CD14-positive monocyte (primary cell): ENCODE results near the gene PRKAR1B. TPM values are rescaled to one million over a fixed set of nuclear protein-coding genes. Genes with fewer than 3 reads are reported as not detected.

ENCODE experiments used
- DNase-seq, 3 donors: peaks; one replicate each; pipeline ENCODE4 v3.0.0-alpha.2; 2011 to 2022
- H2AFZ ChIP-seq: 2 replicates; pipeline ENCODE4 v1.6.0; 2012; ENCODE audit warnings: mild to moderate bottlenecking, low read depth, low read length, inconsistent platforms; ENCODE audit not compliant: insufficient read depth, poor library complexity, severe bottlenecking
- H3K27ac ChIP-seq, 2 donors: 1 replicate in 1 of 2; 2 replicates in 1 of 2; pipeline ENCODE4 v1.5.1; 2012 to 2013; ENCODE audit warnings: low read length in 2 of 2, control low read depth in 1 of 2, inconsistent platforms in 1 of 2, low read depth in 1 of 2, mild to moderate bottlenecking in 1 of 2
- H3K27me3 ChIP-seq, 2 donors: one replicate each; pipeline versions ENCODE4 v1.6.0 to v1.6.1; 2011 to 2013; ENCODE audit warnings: low read length in 2 of 2; ENCODE audit not compliant: control insufficient read depth in 2 of 2, insufficient read depth in 2 of 2
- H3K36me3 ChIP-seq, 2 donors: replicated peaks in 1 of 2; 1 replicate in 1 of 2; 2 replicates in 1 of 2; pipeline versions ENCODE4 v1.5.1 to v1.6.1; 2012 to 2013; ENCODE audit warnings: low read length in 2 of 2, control low read depth in 1 of 2, inconsistent platforms in 1 of 2, mild to moderate bottlenecking in 1 of 2; ENCODE audit not compliant: insufficient read depth in 2 of 2, control insufficient read depth in 1 of 2
- H3K4me1 ChIP-seq, 2 donors: 1 replicate in 1 of 2; 2 replicates in 1 of 2; pipeline versions ENCODE4 v1.5.1 to v1.6.1; 2012 to 2013; ENCODE audit warnings: low read length in 2 of 2, control low read depth in 1 of 2, inconsistent platforms in 1 of 2, mild to moderate bottlenecking in 1 of 2, moderate library complexity in 1 of 2; ENCODE audit not compliant: insufficient read depth in 2 of 2, control insufficient read depth in 1 of 2
- H3K4me2 ChIP-seq: replicated peaks from 2 replicates; pipeline ENCODE3; 2012; ENCODE audit warnings: low read length, moderate library complexity, mild to moderate bottlenecking; ENCODE audit not compliant: poor library complexity, severe bottlenecking; ENCODE audit errors: extremely low read depth
- H3K4me3 ChIP-seq, 3 experiments: fragments of 200-600 bp in 1 of 3; sonication (generic) in 1 of 3; replicated peaks in 1 of 3; 1 replicate in 2 of 3; 2 replicates in 1 of 3; pipeline ENCODE4 v1.5.1; 2011 to 2013; ENCODE audit warnings: low read length in 3 of 3, mild to moderate bottlenecking in 3 of 3, control low read depth in 2 of 3, low read depth in 2 of 3, inconsistent platforms in 1 of 3, moderate library complexity in 1 of 3
- H3K79me2 ChIP-seq: 2 replicates; pipeline ENCODE4 v1.6.0; 2012; ENCODE audit warnings: mild to moderate bottlenecking, control low read depth, inconsistent platforms, low read length, moderate library complexity; ENCODE audit not compliant: insufficient read depth
- H3K9ac ChIP-seq: 2 replicates; pipeline ENCODE4 v1.6.0; 2017; ENCODE audit warnings: low read length, mild to moderate bottlenecking; ENCODE audit not compliant: insufficient read depth, poor library complexity, severe bottlenecking
- H3K9me3 ChIP-seq, 2 donors: replicated peaks in 1 of 2; 1 replicate in 1 of 2; 2 replicates in 1 of 2; pipeline versions ENCODE4 v1.5.1 to v1.6.1; 2012 to 2013; ENCODE audit warnings: low read length in 2 of 2, control low read depth in 1 of 2; ENCODE audit not compliant: control insufficient read depth in 1 of 2, insufficient read depth in 1 of 2
- H4K20me1 ChIP-seq: 2 replicates; pipeline ENCODE4 v1.6.0; 2012; ENCODE audit warnings: mild to moderate bottlenecking, low read length, control low read depth, moderate library complexity; ENCODE audit not compliant: insufficient read depth
- H3K27ac Mint-ChIP-seq, 7 donors: one replicate each; pipeline ENCODE4 v1.8.0; 2020; ENCODE audit warnings: mild to moderate bottlenecking in 7 of 7, mixed read lengths in 7 of 7, moderate library complexity in 6 of 7, inconsistent platforms in 2 of 7
- H3K27me3 Mint-ChIP-seq, 3 donors: one replicate each; pipeline ENCODE4 v1.8.0; 2021 to 2022; ENCODE audit warnings: low read depth in 3 of 3, mild to moderate bottlenecking in 3 of 3, mixed read lengths in 3 of 3, moderate library complexity in 3 of 3, inconsistent platforms in 1 of 3
- H3K36me3 Mint-ChIP-seq, 2 donors: one replicate each; pipeline ENCODE4 v1.8.0; 2020; ENCODE audit warnings: mixed read lengths in 2 of 2, inconsistent platforms in 1 of 2, mild to moderate bottlenecking in 1 of 2
- H3K4me1 Mint-ChIP-seq: one replicate; pipeline ENCODE4 v1.8.0; 2020; ENCODE audit warnings: mild to moderate bottlenecking, mixed read lengths
- H3K4me3 Mint-ChIP-seq, 2 donors: one replicate each; pipeline ENCODE4 v1.8.0; 2020; ENCODE audit warnings: mild to moderate bottlenecking in 2 of 2, mixed read lengths in 2 of 2, moderate library complexity in 1 of 2
- H3K9me3 Mint-ChIP-seq, 7 donors: one replicate each; pipeline ENCODE4 v1.8.0; 2020 to 2022; ENCODE audit warnings: mixed read lengths in 7 of 7, mild to moderate bottlenecking in 6 of 7, moderate library complexity in 6 of 7, inconsistent platforms in 2 of 7
- CTCF ChIP-seq: fragments of 200-600 bp; IDR thresholded peaks from one replicate; pipeline ENCODE4 v1.8.0; 2022; ENCODE audit warnings: antibody characterized with exemption, mild to moderate bottlenecking
- WGBS: methylation state at CpG from one replicate; pipeline ENCODE4 v1.1.5; 2013; ENCODE audit warnings: missing lambda C conversion rate; ENCODE audit not compliant: insufficient coverage; 5-methylcytosine and 5-hydroxymethylcytosine counted together
- intact Hi-C, 2 donors: fragments of 100-400 bp; cut with micrococcal nuclease; formaldehyde crosslinking; loops; one replicate each; pipeline versions ENCODE4 v1.15.0 to v1.15.1; 2023
- polyA plus RNA-seq, 3 donors: library from polyadenylated mRNA; depleted of rRNA in 1 of 3; unstranded in 2 of 3; stranded (reverse) in 1 of 3; fragments of 300-500 nt in 2 of 3; fragments of >200 nt in 1 of 3; fragmentation: Illumina TruSeq in 2 of 3; gene quantifications; 1 replicate in 2 of 3; 2 replicates in 1 of 3; pipeline ENCODE4 v1.2.3, GENCODE V29; 2012 to 2021

The PRKAR1B gene
- polyA plus RNA-seq, 3 donors, result 0.94 to 2.1 (median 1.1) TPM

- peaks cover 29 to 67% of the 10 kb centered on the region in 2 donors for H3K36me3 ChIP-seq
Observed at GRCh38 chr7:761631-762030, 34.5 kb upstream of the PRKAR1B start.

GRCh38 chr7:761101-761500, 34.0 kb upstream of the PRKAR1B start:
- H3K4me2 ChIP-seq, result no peak overlapping the region
- WGBS, result 99% methylated on average over 11 of the region's 12 CpGs
- no peak for DNase-seq
- no peaks in the 10 kb centered on the region for H4K20me1 ChIP-seq
- no peak for TF ChIP-seq CTCF
- H3K4me3 ChIP-seq, result no peak overlapping the region
- intact Hi-C loops, result no loop called here
- peaks cover 43 to 80% of the 10 kb centered on the region in 2 donors for H3K36me3 Mint-ChIP-seq
- no peak overlapping the region for H3K9ac ChIP-seq
- no peak overlapping the region for H2AFZ ChIP-seq
- no peaks in the 10 kb centered on the region for H3K4me1 ChIP-seq
- H3K27me3 ChIP-seq, result no peaks in the 10 kb centered on the region
- peaks cover 0 to 2% (median 0%) of the 10 kb centered on the region in 3 donors for H3K27me3 Mint-ChIP-seq
- no peaks in the 10 kb centered on the region for H3K79me2 ChIP-seq
- no peak overlapping the region for H3K27ac ChIP-seq
- no peak overlapping the region for H3K27ac Mint-ChIP-seq
- no peaks in the 10 kb centered on the region for H3K9me3 ChIP-seq
- H3K36me3 ChIP-seq, result peaks cover 33 to 72% of the 10 kb centered on the region in 2 donors
- H3K4me3 Mint-ChIP-seq, result no peak overlapping the region
- H3K9me3 Mint-ChIP-seq, result no peaks in the 10 kb centered on the region
- H3K4me1 Mint-ChIP-seq, result no peaks in the 10 kb centered on the region

More at GRCh38 chr7:761631-762030, 34.5 kb upstream of the PRKAR1B start:
- Mint-ChIP-seq H3K4me3 (no peak overlapping the region), H3K36me3 (peaks cover 46 to 83% of the 10 kb centered on the region in 2 donors), H3K27ac (peak overlapping the region in 1 of 7 donors; percentile 61), H3K27me3 (peaks cover 0 to 2% (median 0%) of the 10 kb centered on the region in 3 donors), H3K4me1 (no peaks in the 10 kb centered on the region), H3K9me3 (no peaks in the 10 kb centered on the region)
- no peaks in the 10 kb centered on the region for H3K4me1 ChIP-seq
- 99% methylated on average over 11 of the region's 11 CpGs for WGBS
- no peak for DNase-seq
- H3K9ac ChIP-seq, result no peak overlapping the region
- H3K4me3 ChIP-seq, result no peak overlapping the region
- no peaks in the 10 kb centered on the region for H3K9me3 ChIP-seq
- H2AFZ ChIP-seq, result no peak overlapping the region
- no peaks in the 10 kb centered on the region for H4K20me1 ChIP-seq
- H3K27me3 ChIP-seq, result no peaks in the 10 kb centered on the region
- no peak for TF ChIP-seq CTCF
- intact Hi-C loops, result no loop called here
- H3K4me2 ChIP-seq, result no peak overlapping the region
- no peak overlapping the region for H3K27ac ChIP-seq
- H3K79me2 ChIP-seq, result no peaks in the 10 kb centered on the region
